Peyer's patch (tissue), 4 donors: ENCODE measurements around the gene TUBGCP2.

ENCODE experiments used
- CTCF ChIP-seq, 6 experiments: fragments of 450-650 bp in 4 of 6; fragments of 200-600 bp in 2 of 6; sonication (generic) in 1 of 6; IDR thresholded peaks; one replicate each; pipeline ENCODE4 v1.5.1; 2017 to 2019; ENCODE audit warnings: antibody characterized with exemption in 6 of 6, mild to moderate bottlenecking in 3 of 6, moderate library complexity in 1 of 6
- POLR2A ChIP-seq, 2 donors: fragments of 450-650 bp; IDR thresholded peaks; one replicate each; pipeline ENCODE4 v1.5.1; 2017; ENCODE audit warnings: antibody characterized with exemption in 2 of 2, mild to moderate bottlenecking in 2 of 2, moderate library complexity in 2 of 2

DNA sequence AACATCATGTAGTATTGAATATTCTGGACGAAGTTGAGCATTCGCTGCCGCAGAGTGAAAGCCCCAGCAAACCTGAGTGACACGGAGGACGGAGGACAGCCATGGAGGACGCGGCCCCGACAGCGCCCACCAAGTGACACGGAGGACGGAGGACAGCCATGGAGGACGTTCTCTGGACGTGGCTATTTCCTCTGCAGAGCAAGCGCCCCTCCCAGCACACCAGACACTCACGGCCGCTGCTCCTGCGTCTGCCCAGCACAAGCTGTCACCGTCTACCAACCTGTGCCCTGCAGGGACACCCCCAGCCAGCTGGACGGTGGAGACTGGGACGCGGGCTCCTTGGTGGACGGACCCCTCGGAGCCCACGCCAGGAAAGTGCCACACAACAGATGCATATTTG is 24.7 kb downstream of the TUBGCP2 start:
- no peak for TF ChIP-seq CTCF (IDR thresholded peaks at IDR 0.05)
- TF ChIP-seq POLR2A (IDR thresholded peaks at IDR 0.05): no peak
